Measurements from ENCODE around the gene SH3RF3. TPM values are rescaled to one million over a fixed set of nuclear protein-coding genes. Genes with fewer than 3 reads are reported as not detected.

The SH3RF3 gene
- total RNA-seq, 1 experiment from 2014 or later = 4.9 TPM

- no TSS peak for BruUV-seq (replicated peaks)
- TF ChIP-seq TCF7L2 (IDR thresholded peaks at IDR 0.05; ENCODE audit: low read depth, low read length) = no peak
- TF ChIP-seq REST (IDR thresholded peaks at IDR 0.05; ENCODE audit: insufficient read depth in 1 of 2, low read depth in 2 of 2, low read length in 1 of 2) = no peak
- TF ChIP-seq, protein P1, sequence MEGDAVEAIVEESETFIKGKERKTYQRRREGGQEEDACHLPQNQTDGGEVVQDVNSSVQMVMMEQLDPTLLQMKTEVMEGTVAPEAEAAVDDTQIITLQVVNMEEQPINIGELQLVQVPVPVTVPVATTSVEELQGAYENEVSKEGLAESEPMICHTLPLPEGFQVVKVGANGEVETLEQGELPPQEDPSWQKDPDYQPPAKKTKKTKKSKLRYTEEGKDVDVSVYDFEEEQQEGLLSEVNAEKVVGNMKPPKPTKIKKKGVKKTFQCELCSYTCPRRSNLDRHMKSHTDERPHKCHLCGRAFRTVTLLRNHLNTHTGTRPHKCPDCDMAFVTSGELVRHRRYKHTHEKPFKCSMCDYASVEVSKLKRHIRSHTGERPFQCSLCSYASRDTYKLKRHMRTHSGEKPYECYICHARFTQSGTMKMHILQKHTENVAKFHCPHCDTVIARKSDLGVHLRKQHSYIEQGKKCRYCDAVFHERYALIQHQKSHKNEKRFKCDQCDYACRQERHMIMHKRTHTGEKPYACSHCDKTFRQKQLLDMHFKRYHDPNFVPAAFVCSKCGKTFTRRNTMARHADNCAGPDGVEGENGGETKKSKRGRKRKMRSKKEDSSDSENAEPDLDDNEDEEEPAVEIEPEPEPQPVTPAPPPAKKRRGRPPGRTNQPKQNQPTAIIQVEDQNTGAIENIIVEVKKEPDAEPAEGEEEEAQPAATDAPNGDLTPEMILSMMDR (IDR thresholded peaks at IDR 0.05) = no peak
- TF ChIP-seq SIN3A (IDR thresholded peaks at IDR 0.05; ENCODE audit: borderline replicate concordance, insufficient read depth, low read depth, low read length) = no peak
- no peak for TF ChIP-seq POLR2AphosphoS5 (IDR thresholded peaks at IDR 0.05; ENCODE audit: low read depth, low read length)
- no peak for DNase-seq (ENCODE audit: low read depth, low spot score)
- in situ Hi-C loops (cut with HindIII; ENCODE audit: low pct_unique_long_range_greater_than_20kb, low sequenced_read_pairs) (no loop called here), intact Hi-C loops (cut with micrococcal nuclease; ENCODE audit: unreplicated experiment) (no loop called here)
- H3K9me3 ChIP-seq (ENCODE audit: control insufficient read depth, insufficient read depth, low read depth, low read length) = no peaks in the 10 kb centered on the region
- POLR2A ChIA-PET = no interaction called here
- no peak overlapping the region for H3K4me3 ChIP-seq (ENCODE audit: low read depth in 2 of 2, low read length in 2 of 2)
- no peak overlapping the region for H3K27ac ChIP-seq (ENCODE audit: low read length)
- H3K27me3 ChIP-seq (ENCODE audit: control insufficient read depth, insufficient read depth, low read length) = 0 out of 2 replicates have a peak, but pooled peaks cover 2% of the 10 kb centered on the region
- no peak for ATAC-seq
- H3K36me3 ChIP-seq (ENCODE audit: control insufficient read depth, insufficient read depth, low read length) = no peaks in the 10 kb centered on the region
- CTCF ChIA-PET = no interaction called here
- no peaks in the 10 kb centered on the region; the same call in 1 of the 2 replicates for H3K4me1 ChIP-seq (ENCODE audit: control insufficient read depth, insufficient read depth, low read length)
Measured at GRCh38 chr2:109321570-109321969, 192.6 kb downstream of the SH3RF3 start.

DNA sequence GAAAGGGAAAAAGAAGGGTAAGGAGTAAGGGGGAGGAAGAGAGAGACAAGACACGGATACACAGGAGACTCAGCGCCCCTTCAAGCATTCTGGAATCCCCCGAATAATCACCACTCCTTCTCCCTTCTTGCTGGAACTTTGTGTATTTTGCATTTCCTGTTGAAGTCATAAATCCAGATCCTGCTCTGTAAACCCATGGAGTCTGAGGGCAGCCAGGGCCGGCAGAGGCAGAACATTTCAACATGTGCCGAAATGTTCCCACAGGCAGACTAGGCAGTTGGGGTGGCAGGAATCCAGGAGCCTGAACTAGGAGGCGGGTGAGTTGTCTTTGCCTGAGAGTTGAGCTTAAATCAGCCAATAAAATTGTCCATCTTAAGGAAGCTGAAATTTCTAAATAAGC is 193.1 kb downstream of the SH3RF3 start:
- ChIA-PET POLR2A (no interaction called here), CTCF (no interaction called here)
- intact Hi-C loops (cut with micrococcal nuclease; ENCODE audit: unreplicated experiment) (no loop called here), in situ Hi-C loops (cut with HindIII; ENCODE audit: low pct_unique_long_range_greater_than_20kb, low sequenced_read_pairs) (no loop called here)
- no peaks in the 10 kb centered on the region; the same call in 1 of the 2 replicates for H3K4me1 ChIP-seq (ENCODE audit: control insufficient read depth, insufficient read depth, low read length)
- TF ChIP-seq TCF7L2 (IDR thresholded peaks at IDR 0.05; ENCODE audit: low read depth, low read length) (no peak), SIN3A (IDR thresholded peaks at IDR 0.05; ENCODE audit: borderline replicate concordance, insufficient read depth, low read depth, low read length) (no peak), REST (IDR thresholded peaks at IDR 0.05; ENCODE audit: insufficient read depth in 1 of 2, low read depth in 2 of 2, low read length in 1 of 2) (no peak), POLR2AphosphoS5 (IDR thresholded peaks at IDR 0.05; ENCODE audit: low read depth, low read length) (no peak)
- TF ChIP-seq, protein P1 (IDR thresholded peaks at IDR 0.05) = no peak
- BruUV-seq (replicated peaks) = no TSS peak
- H3K36me3 ChIP-seq (ENCODE audit: control insufficient read depth, insufficient read depth, low read length) = no peaks in the 10 kb centered on the region
- ATAC-seq (no peak), DNase-seq (ENCODE audit: low read depth, low spot score) (no peak)
- H3K9me3 ChIP-seq (ENCODE audit: control insufficient read depth, insufficient read depth, low read depth, low read length) = no peaks in the 10 kb centered on the region
- no peak overlapping the region for H3K4me3 ChIP-seq (ENCODE audit: low read depth in 2 of 2, low read length in 2 of 2)
- no peak overlapping the region for H3K27ac ChIP-seq (ENCODE audit: low read length)
- H3K27me3 ChIP-seq (ENCODE audit: control insufficient read depth, insufficient read depth, low read length) = 0 out of 2 replicates have a peak, but pooled peaks cover 2% of the 10 kb centered on the region

All from Panc1 (cell line).